Activated naive CD4-positive, alpha-beta T cell (primary cell): ENCODE results near the gene ZNF287.

Source experiments
- DNase-seq, 4 experiments: peaks; one replicate each; lab custom pipeline; 2025; lab: John Stamatoyannopoulos, UW

Gene ZNF287

GRCh38 chr17:16516594-16517051 lies 52.4 kb downstream of the ZNF287 start:
- DNase-seq, result no peak

- no peak for DNase-seq
Observed at GRCh38 chr17:16515933-16516332, 53.1 kb downstream of the ZNF287 start.

GRCh38 chr17:16513873-16514272 lies 55.1 kb downstream of the ZNF287 start:
- DNase-seq, result no peak

- DNase-seq, result no peak
Observed at GRCh38 chr17:16512011-16512410, 57.0 kb downstream of the ZNF287 start.

GRCh38 chr17:16511593-16511992 lies 57.4 kb downstream of the ZNF287 start:
- no peak for DNase-seq

- no peak for DNase-seq
Observed at GRCh38 chr17:16507918-16508533, 61.0 kb downstream of the ZNF287 start.

GRCh38 chr17:16506188-16506587 lies 62.8 kb downstream of the ZNF287 start:
- DNase-seq, result no peak

- no peak for DNase-seq
Observed at GRCh38 chr17:16504984-16505383, 64.0 kb downstream of the ZNF287 start.
